T follicular helper cell (primary cell): Measurements from ENCODE around the gene EPB41.

Experiments
- DNase-seq: peaks from one replicate; pipeline ENCODE4 v3.0.0-alpha.2; 2020; ENCODE audit warnings: low read depth

EPB41 gene

DNA sequence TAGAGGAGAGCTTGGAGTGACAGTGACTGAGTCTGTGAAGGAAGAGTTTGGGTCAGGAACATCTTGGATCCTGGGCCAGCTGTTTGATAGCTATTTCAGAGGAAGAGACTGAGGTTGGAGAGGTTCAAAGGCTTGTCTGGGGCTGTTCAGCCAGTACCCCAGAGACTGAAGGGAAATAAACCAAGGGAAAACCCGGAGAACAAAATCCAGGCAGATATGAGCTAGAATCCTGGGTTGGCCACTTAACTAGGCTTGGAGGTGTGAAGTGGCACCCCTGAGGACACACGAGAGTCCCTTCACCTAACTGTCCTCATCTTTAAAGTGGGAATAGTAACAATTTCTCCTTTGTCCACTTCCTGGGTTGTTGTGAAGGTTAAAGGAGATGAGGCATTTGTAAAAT lies 23.1 kb upstream of the EPB41 start:
- DNase-seq, result no peak

DNA sequence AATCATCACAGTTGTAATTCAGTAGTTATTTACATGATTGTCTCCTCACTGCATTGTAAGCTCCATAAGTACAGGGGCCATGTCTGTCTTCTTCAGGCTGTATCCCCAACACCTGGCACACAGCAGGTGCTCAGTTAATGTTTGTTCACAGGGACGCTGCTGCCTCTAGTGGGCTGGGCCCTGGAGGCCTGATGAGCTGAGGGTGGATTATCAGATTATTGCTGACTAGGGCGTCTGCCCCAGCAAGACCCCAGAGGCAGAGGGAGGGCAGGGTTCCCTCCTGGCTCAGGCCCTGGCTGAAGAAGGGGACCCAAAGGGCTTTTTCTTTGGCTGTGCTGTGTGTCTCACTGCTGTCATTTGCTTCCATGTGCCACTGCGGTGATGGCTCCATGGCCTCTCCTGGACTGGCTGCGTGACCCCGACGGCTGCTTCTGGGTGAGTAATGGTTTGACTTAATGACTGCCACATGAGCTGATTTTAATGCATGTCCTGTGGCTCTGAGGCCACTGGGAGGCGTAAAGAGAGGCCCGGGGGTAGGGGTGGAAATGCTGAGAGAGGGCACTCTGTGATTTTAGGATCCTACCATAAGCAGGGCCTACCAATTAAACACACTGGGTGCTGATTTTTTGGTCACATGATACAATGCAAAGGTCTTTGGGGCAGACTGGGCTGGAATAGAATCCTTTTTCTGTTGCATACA lies 20.8 kb upstream of the EPB41 start:
- no peak for DNase-seq

DNA sequence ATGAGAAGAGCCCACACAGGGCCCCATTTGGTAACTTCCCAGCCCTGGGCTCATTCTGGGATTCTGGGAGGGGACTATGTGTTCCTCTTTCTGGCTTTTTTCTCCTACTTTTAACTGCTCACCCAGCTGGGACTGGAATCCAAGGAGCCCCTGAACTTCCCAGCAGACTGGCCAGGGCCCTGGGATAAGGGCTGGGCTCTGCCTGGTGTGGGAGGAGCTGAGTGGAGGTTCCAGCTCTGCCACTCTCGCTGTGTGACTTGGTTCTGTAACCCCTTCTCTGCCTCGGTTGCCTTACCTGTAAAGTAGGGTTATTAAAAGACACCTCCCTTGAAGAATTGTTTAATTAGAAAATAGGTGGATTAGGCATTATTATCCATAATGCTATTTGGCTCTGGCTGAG lies 19.6 kb upstream of the EPB41 start:
- DNase-seq, result no peak

DNA sequence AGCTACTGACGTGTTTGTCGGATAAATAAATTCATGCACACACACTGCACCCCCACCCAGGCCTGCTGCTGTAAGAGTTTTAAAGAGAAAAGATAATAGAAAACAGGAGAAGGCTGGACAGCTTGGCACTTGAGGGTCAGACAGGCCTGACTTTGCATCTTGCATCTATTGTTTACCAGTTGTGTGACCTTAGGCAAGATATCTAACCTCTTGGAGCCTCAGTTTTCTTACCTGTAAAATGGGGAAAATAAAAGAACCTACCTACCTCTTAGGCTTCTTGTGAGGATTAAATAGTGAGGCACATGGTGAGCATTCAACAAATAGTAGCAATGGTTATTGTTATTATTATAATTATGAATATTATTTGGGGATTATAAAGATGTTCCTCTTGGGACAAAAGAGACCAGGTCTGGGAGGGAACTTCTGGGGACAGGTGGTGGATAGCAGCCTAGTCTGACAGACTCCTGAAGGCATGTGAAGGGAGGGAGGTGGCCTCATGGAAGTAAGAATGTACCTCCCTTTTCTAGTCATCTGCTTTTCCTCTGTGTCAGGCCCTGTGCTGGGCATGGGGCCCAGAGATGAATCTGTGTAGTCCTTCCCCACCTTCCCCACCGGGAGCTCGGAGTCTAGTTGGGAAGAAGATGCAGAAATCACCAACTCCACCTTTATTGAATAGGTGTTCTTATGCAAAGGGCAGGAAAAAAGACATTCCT lies 18.3 kb upstream of the EPB41 start:
- no peak for DNase-seq

DNA sequence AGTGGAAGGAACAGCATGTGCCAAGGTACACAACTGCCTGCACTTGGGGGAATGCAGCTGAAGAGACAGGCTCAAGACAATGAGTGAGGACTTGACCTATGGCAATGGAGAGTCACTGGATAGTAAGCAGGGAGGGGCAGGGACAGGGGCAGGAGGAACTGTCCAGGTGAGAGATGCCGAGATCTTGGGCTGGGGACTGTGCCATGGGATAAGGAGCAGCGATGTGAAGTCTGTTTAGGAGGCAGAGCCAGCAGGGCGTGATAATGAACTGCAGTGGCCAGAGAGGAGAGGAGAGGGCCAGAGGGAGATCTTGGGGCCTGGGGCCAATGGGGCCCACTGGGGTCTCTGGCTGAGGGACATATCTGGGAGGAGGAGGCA lies 17.8 kb upstream of the EPB41 start:
- no peak for DNase-seq

DNA sequence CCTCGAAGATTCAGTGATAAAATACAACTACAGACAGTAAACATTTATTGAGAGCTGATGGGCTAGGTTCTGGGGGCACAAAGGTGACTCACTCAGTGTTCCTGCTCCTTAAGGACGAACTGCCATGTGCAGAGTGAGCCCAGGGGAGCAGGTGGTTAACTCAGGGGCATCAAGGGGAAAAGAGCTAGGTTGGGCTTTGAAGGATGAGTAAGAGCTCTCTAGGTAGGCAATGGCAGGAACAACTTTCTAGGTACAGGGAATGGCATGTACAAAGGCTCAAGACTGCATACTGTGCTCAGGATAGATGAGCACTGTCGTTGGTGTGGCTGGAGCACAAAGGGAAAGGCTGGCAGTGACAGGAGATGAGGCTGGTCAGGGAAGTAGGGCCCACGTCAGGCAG lies 16.6 kb upstream of the EPB41 start:
- DNase-seq, result no peak

DNA sequence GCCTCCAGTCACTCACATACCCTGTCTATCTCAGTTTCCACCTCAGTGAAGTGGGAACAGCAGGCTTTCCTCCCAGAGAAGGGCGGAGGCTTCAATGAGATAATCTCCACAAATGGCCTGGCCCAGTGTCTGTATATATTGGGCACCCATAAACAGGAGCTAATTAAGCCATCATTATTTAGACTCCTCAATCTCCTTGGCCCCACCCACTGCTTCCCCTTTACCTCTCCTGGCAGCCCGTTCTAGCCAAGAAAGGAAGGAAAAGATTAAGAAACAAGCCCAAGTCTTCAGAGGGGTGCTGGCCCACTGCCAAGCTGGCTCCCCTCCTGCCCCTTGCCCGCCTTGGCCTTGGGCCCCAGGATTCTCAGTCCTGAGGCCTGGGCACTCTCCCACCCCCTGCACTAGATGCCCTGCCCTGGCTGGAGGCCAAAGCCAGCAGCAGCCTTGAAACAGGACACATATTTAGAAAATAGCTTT lies 15.9 kb upstream of the EPB41 start:
- no peak for DNase-seq

DNA sequence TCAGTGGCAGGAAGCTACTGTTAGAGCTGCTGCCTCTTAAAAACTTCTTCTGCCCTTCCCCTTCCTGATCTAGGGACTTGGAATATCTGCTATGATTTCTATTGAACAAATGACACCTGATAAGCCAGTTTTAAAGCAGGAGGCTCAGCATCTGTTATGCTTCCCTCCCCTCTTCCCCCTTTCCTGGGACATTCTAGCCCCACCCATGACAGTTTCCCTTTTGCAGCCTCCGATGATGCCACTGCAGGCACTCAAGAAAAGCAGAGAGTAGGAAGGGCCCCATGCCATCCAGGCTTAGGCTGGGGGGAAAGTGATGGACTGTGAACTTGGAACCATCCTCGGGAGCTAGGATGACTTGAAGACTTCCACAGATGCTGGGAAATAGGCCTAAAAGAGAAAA lies 15.1 kb upstream of the EPB41 start:
- DNase-seq, result no peak

DNA sequence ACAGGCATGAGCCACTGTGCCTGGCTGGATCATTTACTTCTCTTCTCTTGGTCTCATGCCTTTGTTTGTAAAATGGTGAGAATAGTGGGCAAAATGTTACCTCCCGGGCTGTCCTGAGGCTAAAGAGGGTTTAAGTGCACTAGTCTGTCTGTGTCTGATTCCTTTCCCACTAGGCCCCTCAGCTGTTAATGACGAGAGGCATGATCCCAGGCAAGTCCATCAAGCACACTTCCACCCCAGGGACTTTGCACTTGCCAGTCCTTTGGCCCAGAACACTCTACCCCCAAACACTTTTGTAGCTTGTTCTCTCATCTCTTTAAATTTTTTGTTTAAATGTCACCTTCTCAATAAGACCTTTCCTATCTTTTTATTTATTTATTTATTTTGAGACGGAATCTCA lies 13.8 kb upstream of the EPB41 start:
- DNase-seq, result no peak

DNA sequence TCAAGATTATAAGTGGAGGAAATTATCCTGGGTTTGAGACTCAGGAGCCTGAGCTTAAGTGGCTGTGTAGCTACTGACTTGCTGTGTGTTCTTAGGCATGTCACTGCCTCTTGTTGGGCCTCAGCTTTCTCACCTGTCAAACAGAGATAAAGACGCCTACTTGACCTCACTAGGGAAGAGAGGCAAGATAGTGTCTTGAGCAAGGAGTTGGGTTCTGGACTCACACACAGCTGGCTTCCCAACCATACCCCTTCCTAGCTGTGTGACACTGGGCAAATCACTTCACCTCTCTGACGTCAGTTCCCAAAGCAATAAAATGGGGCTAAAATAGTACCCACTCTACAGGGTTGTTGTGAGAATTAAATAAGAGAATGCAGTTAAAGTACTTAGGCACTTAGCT lies 11.6 kb upstream of the EPB41 start:
- no peak for DNase-seq

DNA sequence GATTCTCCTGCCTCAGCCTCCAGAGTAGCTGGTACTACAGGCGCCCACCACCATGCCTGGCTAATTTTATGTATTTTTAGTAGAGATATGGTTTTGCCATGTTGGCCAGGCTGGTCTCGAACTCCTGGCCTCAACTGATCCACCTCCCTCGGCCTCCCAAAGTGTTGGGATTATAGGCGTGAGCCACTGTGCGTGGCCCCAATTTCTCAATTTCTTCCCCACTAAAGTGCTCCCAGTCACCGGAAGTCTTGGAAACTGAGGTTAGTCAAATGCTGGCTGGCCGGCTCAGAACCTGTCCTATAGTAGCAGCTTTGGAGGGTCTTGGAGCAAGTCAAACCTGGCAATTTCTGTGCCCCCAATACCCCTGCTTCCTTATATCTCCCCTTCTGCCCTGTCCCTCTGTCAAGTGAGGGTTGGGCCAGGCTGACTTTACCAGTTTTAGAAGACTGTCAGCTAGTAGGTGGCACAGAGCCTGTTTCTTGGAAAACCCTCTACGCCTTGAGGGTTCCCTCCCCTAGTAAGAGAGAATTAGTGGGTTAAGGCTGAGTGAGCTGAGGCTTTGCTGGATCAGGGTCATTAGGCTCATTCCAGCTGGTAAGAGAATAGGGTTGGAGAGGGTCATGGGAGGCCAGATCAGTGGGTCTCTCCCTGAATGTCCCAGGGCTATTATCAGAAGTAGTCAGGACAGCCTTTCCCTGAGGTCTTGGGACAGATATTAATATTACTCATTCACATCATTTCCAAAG lies 8.3 kb upstream of the EPB41 start:
- no peak for DNase-seq

DNA sequence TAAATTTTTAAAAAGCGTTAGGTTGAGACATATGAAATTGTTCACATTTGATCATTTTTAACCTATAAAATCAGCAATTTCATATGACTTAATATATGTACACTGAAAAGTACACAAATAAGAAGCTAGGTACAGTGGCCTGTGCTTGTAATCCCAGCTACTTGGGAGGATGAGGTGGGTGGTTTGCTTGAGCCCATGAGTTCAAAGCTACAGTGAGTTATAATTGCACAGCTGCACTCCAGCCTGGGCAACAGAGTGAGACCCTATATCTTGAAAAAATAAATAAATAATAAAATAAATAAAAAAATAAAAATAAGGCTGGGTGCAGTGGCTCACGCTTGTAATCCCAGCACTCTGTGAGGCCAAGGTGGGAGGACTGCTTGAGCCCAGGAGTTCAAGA lies 5.2 kb upstream of the EPB41 start:
- DNase-seq, result no peak

DNA sequence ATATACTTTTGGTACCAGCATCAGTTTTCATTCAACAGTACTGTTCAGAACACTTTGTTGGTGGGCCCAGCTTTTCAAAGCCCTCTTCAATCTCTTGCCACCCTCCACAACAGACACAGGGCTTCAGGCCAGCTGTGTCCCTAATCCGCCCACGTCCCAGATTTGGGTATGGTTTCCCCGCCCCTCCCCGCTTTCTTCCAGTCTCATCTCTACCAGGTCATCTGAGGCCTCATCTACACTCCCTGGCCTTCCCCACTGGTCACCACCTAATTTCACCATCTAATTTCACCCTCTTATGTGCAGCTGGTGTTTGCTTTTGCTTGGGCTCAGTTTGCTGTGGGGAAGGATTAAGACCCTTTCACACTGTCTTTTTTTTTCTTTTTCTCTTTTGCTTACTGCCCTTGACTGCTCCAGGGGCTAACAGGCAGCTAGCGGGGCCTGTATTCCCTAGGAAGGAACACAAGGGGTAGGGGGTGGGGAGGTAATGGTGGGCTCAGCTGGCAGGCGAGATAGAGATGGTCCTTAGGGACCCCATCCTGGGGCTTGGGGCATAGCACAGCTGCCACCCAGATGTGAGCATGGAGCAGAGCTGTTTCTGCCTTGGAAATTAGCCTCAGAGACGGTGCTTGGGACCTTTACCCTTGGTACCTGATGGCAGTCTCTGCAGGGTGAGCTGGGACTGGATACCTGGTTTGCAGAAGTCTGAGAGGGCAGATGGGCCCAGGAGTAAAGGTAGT lies 3.8 kb upstream of the EPB41 start:
- DNase-seq, result no peak

DNA sequence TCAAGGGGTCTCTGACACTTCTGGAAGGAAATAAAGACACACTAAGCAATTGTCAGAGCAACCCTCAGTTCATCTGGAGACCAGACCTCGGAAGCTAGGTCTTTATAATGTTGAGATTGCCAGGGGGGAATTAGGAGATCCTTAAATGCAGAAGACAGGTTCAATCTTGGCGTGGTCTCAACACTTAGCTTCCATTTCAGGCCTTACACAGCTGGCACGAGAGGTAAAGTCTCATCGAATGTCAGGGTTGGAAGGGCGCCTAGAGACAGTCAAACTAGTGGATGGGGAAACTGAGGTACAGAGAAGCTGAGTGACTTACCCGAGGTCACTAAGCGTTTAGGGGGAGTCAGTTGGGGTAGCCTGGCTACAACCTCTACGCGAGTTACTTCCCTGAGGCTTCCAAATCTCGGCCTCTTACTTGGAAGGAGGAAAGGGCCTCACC lies 562 bp upstream of the EPB41 start:
- no peak for DNase-seq

DNA sequence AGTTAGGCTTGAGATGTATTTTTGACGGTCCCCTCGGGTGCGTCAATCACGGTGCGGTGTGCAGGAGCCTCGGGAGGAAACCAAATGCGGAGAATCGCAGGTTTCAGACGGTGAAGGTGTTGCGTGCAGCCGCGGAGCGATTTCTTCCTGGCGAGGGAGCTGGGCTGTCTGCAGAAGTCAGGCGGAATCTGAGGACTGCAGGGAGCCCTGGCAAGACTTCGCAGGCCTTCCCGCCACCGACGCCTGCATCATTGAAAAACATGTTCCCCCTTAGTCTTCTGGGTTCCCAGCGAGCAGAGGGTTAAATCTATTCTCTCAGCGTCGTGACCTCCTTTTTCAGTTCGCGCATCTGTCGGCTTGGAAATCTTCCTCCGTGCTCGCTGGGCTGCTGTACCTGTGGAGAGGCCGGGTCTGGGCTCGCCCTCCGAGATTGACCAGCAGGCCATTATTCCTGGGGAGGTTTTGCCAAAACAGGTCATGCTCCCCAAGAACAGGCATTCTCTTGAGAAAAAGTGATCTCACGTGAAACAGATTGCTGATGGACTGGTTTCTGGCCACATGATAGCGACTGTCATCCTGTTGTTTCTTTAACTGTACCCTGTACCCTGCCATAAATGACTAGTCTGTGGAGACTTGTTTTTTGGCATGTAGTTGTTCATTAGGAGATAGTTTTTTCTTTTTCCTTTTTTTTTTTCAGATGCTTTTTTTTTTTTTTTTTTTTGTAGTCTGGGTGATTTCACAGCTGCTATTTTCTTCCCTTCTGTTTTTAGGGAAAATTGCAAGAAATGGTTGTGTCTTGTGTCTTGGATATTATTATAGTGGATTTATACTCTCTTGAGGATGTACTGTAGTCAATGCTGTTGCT lies 894 bp downstream of the EPB41 start:
- peak; percentile 9 for DNase-seq

DNA sequence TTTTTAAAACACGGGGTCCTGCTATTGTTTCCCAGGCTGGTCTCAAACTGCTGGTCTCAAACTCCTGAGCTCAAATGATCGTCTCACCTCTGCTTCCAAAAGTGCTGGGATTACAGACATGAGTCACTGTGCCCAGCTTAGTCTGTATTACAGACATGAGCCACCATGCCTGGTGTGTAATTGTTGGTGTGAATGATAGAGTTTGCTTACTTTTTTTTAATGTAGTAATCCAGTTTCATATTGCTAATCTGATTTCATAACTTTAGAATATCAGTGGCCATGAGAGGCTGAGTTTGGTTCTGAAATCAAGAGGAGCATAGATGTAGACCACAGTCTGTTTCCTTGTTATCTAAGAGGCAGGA lies 3.4 kb downstream of the EPB41 start:
- no peak for DNase-seq

DNA sequence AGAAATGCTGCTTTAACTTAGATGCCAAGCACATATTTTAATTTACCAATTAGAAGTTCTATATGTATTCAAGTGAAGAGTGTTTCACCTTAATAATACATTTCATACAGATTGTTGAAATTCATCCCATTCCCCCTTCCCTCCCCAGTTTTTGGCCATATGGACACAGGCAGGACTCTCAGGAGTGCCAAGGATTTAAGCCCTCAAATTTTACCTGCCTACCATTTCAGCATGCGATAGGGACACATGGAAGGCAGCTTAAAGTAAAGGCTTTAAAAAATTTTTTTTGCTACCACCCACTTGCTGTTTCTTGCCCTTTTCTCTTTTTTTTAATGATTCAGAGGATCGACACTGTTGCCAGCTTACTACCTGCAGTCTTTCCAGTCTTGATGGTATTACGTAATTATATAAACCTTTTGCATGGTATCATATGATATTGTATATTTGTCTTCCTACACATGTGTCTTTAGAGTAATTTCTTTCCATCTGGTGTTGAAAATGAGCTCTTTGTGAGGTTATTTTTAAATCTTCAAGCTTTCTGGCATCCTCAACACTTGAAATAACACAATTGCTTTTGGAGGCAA lies 7.0 kb downstream of the EPB41 start:
- no peak for DNase-seq

DNA sequence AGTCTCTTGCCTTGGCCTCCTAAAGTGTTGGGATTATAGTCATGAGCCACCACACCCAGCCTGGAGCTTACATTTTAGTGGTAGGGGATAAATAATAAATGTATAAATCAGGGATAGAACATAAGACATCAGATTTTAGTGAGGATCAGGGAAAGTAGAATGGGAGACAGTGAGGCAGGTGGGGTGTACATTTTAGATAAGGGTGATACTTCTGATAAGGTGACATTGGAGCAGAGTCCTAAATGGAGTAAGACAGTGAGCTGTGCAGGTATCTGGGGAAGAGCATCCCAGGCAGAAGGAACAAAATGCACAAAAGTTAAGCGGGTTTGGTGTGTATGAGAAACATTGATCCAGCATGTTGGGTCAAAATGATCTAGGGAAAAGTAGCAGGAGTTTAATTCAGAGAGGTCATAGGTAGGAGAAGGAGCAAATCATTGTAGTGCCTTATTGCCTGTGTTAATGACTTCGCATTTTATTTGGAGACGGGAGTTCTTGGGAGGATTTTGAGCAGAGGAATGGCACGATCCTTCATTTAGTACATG lies 11.1 kb downstream of the EPB41 start:
- no peak for DNase-seq

DNA sequence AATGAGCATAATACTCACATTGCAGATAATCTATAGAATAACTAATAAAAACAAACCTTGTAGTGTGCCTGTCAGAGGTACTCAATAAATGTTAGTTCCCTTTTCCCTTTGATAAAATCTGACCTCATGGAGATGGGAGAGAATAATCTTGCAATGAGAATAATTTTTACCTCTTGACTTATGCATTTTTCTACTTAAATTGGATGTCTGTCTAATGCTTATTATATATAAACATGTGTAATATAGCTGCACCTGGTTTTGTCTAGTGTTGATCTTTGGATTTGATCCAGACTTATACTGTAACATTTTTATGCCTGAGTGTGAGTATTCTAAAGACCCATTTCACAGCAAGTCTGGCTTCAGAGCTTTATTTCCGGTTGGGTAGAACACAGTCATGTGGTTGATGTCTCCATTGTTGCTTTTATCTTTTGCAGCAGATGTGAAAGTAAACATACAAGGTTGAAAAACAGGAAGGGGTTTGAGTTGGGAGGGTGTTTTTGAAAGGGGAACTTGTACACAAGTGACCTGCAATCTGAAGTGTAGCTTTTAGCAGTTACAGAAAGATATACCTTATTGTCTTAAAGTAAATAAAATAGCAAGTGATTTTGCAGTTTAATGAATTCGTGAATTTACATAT lies 12.4 kb downstream of the EPB41 start:
- DNase-seq, result peak; percentile 37

DNA sequence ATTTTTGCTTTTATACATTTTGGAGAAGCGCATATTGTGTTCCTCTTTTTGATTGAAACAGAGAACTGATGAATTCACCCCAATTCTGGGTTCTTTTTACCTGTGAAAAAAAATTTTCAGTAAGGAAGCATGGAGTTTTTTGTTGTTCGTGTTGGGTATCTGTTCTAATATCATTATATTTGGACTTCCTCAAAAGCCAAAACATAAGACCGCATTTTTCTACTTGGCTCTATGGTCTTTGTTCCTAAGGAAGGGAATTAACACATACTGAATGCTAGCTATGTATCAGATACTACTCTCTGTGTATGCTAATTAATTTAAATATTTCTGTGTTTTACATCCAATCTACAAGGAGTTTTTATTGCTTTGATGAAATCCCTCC lies 12.9 kb downstream of the EPB41 start:
- DNase-seq, result no peak
